NCI-H2227 (cell line): Measurements from ENCODE around the gene ASPSCR1.

Source experiments
- DNase-seq: peaks from one replicate; lab custom pipeline; 2025; ENCODE audit not compliant: unreplicated experiment; lab: John Stamatoyannopoulos, UW

Gene ASPSCR1

GRCh38 chr17:81999587-81999975, 22.2 kb downstream of the ASPSCR1 start:
- DNase-seq: no peak

GRCh38 chr17:81999976-82000802, 22.8 kb downstream of the ASPSCR1 start:
- no peak for DNase-seq

GRCh38 chr17:82000803-82001570, 23.6 kb downstream of the ASPSCR1 start:
- DNase-seq: no peak

GRCh38 chr17:82001571-82002056, 24.2 kb downstream of the ASPSCR1 start:
- no peak for DNase-seq

- no peak for DNase-seq
Observed at GRCh38 chr17:82003411-82004381, 26.3 kb downstream of the ASPSCR1 start.

- DNase-seq: no peak
Observed at GRCh38 chr17:82004517-82005455, 27.4 kb downstream of the ASPSCR1 start.

- DNase-seq: no peak
Observed at GRCh38 chr17:82005701-82006348, 28.4 kb downstream of the ASPSCR1 start.

GRCh38 chr17:82006468-82007227, 29.2 kb downstream of the ASPSCR1 start:
- DNase-seq: no peak

GRCh38 chr17:82007228-82007494, 29.7 kb downstream of the ASPSCR1 start:
- no peak for DNase-seq

GRCh38 chr17:82007495-82008257, 30.2 kb downstream of the ASPSCR1 start:
- no peak for DNase-seq

GRCh38 chr17:82008258-82008940, 31.0 kb downstream of the ASPSCR1 start:
- no peak for DNase-seq

- DNase-seq: no peak
Observed at GRCh38 chr17:82008941-82009405, 31.5 kb downstream of the ASPSCR1 start.

- no peak for DNase-seq
Observed at GRCh38 chr17:82009413-82009812, 32.0 kb downstream of the ASPSCR1 start.

- no peak for DNase-seq
Observed at GRCh38 chr17:82010575-82011525, 33.4 kb downstream of the ASPSCR1 start.

- DNase-seq: no peak
Observed at GRCh38 chr17:82011617-82012187, 34.3 kb downstream of the ASPSCR1 start.

GRCh38 chr17:82012261-82012639, 34.8 kb downstream of the ASPSCR1 start:
- no peak for DNase-seq
